DMS 273 treated with DMSO at 0.1 percent for 48 hours (cell line): ENCODE data around the gene SPDYE2.
"Not testable (repeated sequence)": the region's sequence is repeated elsewhere in the genome, so short reads cannot be mapped to it uniquely, and the experiment has no call there.

Source experiments
- DNase-seq: peaks from one replicate; lab custom pipeline; 2025; lab: John Stamatoyannopoulos, UW

SPDYE2 gene

DNA sequence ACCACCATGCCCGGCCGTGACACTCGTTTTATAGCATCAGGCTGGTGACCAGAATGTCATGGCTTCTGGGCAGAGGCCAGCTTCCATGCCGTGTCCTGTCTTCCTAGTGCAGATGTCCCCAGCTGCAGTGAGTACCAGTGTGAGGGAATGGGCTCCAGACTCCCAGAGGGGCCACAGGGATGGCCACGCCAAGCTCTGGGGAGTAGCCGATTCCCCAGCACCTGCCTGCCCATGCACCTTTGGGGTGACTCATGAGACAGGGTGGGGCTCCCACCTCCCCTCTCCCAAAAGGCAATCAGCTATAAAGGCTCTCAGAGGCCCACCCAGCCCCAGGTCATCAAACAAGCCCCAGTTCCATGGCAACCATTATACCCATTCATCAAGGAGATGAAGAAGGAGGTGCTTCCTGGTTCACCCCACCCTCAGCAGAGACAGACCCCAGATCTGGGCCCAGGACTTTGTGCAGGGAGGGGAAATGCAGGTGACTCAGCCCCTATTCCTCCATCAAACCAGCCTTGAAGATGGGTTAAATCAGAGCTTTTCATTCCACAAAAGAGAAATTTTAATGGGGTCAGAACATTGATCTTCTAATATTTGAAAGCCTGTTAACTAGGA, at the start of gene SPDYE2:
Gene SPDYE2 (plus strand): TSS at position 419 of the 615 bp plus-strand sequence. CDS start 2,030 bp downstream, outside the sequence.
- DNase-seq: not testable (repeated sequence)

GRCh38 chr7:102503141-102503540, 47.9 kb upstream of the SPDYE2 start:
- DNase-seq: not testable (repeated sequence)

GRCh38 chr7:102505298-102506185, 45.5 kb upstream of the SPDYE2 start:
- not testable (repeated sequence) for DNase-seq

DNA sequence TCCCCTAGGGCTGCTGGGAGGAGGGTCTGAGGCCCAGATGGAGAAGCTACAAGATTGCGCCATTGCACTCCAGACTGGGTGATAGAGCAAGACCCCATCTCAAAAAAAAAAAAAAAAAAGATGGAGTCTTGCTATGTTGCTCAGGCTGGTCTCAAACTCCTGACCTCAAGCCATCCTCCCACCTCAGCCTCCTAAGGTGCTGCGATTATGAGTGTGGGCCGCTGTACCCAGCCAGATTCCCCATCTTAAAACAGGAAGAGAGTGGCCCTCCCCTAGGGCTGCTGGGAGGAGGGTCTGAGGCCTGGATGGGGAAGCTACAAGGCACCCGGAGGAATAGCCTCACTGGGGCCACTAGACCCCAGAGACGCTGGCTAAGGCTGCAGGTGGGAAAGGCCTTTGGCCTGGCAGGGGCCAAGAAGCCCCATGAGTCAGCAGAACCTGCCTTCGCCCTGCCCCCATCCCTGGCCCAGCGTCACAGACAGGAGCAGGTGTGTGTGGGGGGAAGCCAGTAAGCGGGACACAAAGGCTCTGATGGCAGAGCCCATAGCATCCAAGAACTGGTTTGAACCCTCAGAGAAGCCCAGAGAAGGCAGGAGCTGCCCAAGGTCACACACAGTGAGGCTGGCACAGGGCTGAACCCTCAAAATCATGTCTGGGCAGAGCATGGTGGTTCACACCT, 43.5 kb upstream of the SPDYE2 start:
- not testable (repeated sequence) for DNase-seq

DNA sequence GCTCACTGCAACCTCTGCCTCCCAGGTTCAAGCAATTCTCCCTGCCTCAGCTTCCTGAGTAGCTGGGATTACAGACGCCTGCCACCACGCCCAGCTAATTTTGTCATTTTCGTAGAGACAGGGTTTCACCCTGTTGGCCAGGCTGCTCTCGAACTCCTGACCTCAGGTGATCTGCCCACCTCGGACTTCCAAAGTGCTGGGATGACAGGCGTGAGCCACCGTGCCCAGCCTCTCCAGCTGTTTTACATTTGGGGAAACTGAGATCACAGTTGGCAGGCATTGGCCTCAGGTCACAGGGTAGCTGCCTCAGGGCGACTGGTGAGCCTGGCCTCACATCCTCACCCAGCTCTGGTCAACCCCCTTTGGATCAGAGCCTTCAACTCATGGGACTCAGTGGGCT, 40.5 kb upstream of the SPDYE2 start:
- DNase-seq: not testable (repeated sequence)

GRCh38 chr7:102511860-102512522, 39.0 kb upstream of the SPDYE2 start:
- not testable (repeated sequence) for DNase-seq

DNA sequence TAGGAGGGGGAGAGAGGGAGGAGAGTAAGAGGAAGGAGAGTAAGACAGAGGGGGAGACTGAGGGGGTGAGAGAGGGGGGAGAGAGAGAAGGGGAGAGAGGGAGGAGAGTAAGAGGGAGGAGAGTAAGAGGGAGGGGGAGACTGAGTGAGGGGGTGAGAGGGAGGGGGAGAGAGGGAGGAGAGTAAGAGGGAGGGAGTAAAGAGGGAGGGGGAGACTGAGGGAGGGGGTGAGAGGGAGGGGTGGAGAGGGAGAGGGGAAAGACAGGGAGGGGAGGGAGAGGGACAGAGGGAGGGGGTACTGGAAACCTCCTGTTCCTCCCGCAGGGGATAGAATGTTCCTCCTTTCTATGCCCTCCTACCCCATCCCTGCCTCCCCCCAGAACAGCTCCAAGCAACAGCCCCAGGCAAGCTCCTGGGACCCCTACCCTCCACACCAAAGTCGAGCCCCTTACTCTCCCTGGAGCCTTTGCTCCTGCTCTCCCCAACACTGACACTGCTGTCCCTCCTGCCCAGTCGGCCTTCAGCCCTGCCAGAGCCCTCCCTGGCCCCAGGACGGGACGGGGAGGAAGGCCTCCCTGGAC, 38.3 kb upstream of the SPDYE2 start:
- DNase-seq: not testable (repeated sequence)

DNA sequence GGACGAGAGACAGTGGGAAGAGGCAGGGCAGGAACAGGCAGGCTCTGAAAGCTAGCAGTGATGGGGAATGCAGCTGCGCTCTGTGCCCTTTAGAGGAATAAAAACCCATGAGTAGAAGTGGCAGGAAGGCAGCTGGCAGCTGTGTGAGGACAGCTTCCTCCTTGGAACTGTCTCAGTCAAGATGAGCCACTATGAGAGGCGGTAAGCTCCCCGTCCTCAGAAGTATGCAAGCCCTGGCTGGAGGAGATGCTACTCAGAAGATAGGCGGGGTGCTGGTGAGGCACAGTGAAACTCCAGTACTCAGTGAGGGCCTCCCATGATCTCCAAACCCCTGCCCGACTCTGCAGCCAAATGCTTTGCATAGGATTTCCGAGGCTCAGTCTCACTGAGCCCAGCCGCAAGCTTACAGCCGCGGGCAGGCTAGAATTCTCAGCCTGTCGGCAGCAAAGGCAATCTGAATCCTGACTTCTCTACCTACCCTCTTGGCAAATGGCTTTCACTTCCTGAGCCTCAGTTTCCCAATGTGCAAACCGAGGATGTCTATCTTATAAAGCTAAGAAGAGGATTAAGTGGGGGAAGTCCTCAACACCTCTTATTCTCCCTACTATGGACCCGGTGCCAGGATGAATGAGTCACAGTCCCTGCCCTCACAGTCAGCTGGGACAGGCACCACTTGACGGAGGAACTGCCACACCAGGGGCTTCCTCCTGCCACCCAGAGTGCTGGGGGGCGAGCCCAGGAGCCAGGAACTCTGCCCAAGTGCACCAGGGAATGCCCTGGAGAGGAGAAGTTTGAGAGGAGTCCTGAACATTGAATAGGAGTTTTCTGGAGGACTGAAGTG, 35.9 kb upstream of the SPDYE2 start:
- not testable (repeated sequence) for DNase-seq

GRCh38 chr7:102515889-102516288, 35.1 kb upstream of the SPDYE2 start:
- not testable (repeated sequence) for DNase-seq

DNA sequence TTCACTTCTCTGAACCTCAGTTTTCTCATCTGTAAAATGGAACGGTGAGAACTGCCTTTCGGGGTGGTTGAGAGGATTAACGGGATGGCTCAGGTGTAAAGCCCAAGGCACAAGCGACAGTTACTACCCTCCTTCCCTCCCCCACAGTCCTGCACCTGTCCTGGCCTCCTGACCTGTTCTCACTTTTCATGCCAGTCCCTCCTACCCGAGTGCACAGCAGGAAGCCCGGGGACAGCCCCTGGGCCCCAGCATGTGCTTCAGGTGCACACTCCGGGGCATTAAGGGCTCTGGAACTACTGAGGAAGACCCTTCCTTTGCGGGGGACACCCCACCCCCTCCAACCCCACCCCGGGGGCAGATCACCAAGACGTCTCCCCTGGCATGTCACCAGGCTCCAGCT, 34.1 kb upstream of the SPDYE2 start:
- DNase-seq: not testable (repeated sequence)

GRCh38 chr7:102517550-102518147, 33.4 kb upstream of the SPDYE2 start, which contains the start of gene RASA4B:
Gene RASA4B, minus strand, starts transcription at chr7:102517777. Its CDS starts 67 bp downstream, at chr7:102517710.
- DNase-seq: not testable (repeated sequence)

GRCh38 chr7:102520797-102521196, 30.2 kb upstream of the SPDYE2 start:
- DNase-seq: not testable (repeated sequence)

GRCh38 chr7:102524803-102525202, 26.2 kb upstream of the SPDYE2 start:
- DNase-seq: not testable (repeated sequence)

- not testable (repeated sequence) for DNase-seq
Measured at GRCh38 chr7:102527182-102527581, 23.8 kb upstream of the SPDYE2 start.

DNA sequence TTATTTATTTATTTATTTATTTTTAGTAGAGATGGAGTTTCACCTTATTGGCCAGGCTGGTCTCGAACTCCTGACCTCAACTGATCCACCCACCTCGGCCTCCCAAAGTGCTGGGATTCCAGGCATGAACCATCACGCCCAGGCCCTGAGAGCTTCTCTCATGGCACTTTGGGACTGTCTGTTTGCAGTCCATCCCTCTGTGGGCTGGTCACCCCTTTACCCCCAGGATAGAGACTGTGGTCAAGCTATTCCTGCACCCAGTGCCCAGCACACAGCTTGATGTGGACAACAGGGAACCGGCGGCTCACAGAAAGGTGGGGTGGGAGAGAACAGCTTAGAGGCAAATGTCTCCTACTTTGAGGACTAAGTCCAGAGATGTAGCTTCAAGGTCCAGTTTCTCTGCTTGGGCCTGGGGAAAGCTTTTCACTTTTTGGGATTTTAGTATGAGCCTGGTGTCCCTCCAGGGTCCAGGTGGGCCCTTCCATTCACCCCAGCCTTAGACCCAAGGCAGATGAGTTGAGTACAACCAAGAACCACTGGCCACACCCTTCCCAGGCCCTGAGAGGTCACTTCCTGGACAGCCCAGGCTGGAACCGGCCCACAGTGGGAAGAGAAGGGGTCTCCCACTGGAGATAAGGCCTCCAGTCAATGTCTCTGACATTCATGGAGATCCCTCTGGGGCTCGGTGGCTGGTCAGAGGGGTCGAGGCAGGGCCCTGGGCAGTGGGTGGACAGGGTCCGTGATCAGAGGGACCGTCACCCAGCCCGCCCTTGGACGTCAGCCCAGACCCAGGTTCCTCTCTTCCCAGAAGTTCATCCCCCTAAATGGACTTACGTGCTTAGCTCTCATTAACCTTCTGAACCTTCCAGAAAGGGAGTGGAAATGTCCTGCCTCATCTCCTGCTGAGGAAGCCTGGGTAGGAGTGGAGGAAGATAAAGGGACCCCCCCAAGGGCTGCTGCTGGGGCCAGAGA, 22.9 kb upstream of the SPDYE2 start:
- DNase-seq: not testable (repeated sequence)

DNA sequence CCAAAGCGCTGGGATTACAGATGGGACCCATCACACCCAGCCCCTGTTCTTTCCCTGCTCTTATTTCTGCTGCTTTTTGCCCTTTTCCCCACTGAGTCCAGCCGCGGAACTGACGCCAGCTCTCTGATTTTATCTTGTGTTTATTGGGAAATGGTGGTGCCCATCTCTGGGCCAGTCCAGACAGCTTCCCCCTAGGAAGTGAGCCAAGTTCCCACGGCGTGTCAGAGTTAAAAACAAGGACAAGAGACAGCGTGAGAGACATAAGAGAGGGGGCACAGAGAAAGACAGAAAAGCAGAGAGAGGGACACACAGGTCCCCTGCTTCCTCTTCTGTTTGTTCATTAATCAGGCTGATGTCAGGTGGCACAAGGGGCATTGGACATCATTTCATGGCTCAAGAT, 19.4 kb upstream of the SPDYE2 start:
- DNase-seq: not testable (repeated sequence)

DNA sequence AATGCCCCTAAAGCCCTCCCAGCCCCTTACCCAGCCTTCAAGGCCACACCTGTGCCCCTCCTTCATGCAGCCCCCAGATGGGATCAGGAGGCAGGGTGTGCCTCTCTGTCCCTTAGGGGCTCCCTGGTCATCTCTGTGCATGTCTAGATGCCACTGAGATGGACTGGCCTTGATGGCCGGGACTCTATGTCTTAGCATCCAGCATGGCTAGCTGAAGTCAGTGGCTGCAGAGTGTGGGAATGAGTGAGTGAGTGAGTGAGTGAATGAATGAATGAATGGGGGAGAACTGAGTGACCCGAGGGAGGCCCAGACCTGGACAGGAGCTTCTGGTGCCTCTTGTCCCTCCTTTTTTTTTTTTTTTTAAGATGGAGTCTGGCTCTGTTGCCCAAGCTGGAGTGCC, 18.9 kb upstream of the SPDYE2 start:
- DNase-seq: not testable (repeated sequence)

- not testable (repeated sequence) for DNase-seq
Measured at GRCh38 chr7:102535062-102535615, 15.9 kb upstream of the SPDYE2 start.
